T-helper 17 cell (primary cell): Measurements from ENCODE around the gene GPR39. TPM values are rescaled to one million over a fixed set of nuclear protein-coding genes. Genes with fewer than 3 reads are reported as not detected.

ENCODE experiments used
- ATAC-seq: fragments of 150-1000 bp; cut with Tn5 transposase; 2 replicates; pipeline ENCODE4 v1.10.0; 2021; ENCODE audit warnings: mild to moderate bottlenecking, moderate library complexity
- DNase-seq, 3 donors: peaks; one replicate each; pipeline versions ENCODE4 v3.0.0 to v3.0.0-alpha.2; 2020 to 2021
- H3K9me3 ChIP-seq: one replicate; pipeline ENCODE4 v1.7.0; 2013; ENCODE audit warnings: low read length, mild to moderate bottlenecking; ENCODE audit not compliant: control insufficient read depth, poor library complexity, severe bottlenecking
- H3K27ac Mint-ChIP-seq: one replicate; pipeline ENCODE4 v1.8.0; 2022; ENCODE audit warnings: mild to moderate bottlenecking, moderate library complexity, mixed read lengths
- H3K27me3 Mint-ChIP-seq: one replicate; pipeline ENCODE4 v1.8.0; 2022; ENCODE audit warnings: mixed read lengths
- H3K36me3 Mint-ChIP-seq: one replicate; pipeline ENCODE4 v1.8.0; 2022; ENCODE audit warnings: low read depth, mixed read lengths
- H3K4me1 Mint-ChIP-seq: one replicate; pipeline ENCODE4 v1.8.0; 2022; ENCODE audit warnings: mild to moderate bottlenecking, mixed read lengths
- H3K4me3 Mint-ChIP-seq: one replicate; pipeline ENCODE4 v1.8.0; 2022; ENCODE audit warnings: mild to moderate bottlenecking, moderate library complexity, mixed read lengths
- total RNA-seq, 4 donors: library from RNA in 2 of 4; stranded (reverse) in 2 of 4; gene quantifications; one replicate each; pipeline ENCODE4 v1.2.3 and lab custom pipeline; 2022 to 2026

GPR39 gene
- total RNA-seq, 2 donors from 2014 or later, result 0.10 TPM; not detected in 1

DNA sequence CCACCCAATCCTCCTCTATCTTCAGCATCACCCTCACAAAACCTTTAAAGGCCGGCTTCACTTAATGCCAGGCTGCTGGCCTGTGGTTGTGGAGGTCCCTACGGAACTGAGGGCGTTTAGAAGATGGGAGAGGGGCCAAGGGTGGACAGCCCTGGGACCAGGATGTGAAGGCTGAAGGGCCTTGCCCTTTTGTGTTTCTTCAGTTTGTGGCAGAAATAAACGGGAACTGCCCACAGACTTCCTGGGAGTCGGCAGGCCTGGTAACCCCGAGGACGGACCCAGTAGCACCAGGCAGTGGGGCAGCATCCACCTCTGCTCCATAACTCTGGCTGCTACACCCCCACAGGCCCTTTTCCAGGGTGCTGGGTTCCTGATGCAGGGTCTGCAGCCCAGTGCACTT, 202.1 kb downstream of the GPR39 start:
- no peak overlapping the region for H3K27ac Mint-ChIP-seq
- ATAC-seq (no peak), DNase-seq (no peak)
- no peaks in the 10 kb centered on the region for H3K9me3 ChIP-seq
- no peaks in the 10 kb centered on the region for H3K27me3 Mint-ChIP-seq
- H3K36me3 Mint-ChIP-seq, result no peaks in the 10 kb centered on the region
- H3K4me1 Mint-ChIP-seq, result no peaks in the 10 kb centered on the region
- H3K4me3 Mint-ChIP-seq, result no peak overlapping the region

DNA sequence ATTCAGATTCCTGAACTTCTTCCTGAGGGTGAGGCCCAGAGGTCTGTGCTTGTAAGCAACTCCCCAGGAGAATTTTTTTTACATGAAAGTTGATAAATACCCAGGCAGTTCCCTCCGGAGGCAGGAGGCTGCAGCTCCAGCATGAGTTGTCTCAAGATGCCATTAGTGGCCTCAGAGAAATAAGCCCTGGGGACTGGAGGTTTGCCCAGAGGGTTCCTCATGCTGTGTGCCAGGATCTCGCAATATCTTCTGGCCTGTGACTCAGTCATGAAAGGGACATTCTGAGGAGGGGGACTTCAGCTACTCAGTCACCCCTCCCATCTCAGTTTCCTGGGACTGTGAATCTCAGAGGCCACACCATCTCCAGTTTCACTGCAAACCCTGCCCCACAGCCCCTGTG, 203.5 kb downstream of the GPR39 start:
- Mint-ChIP-seq H3K27ac (no peak overlapping the region), H3K27me3 (no peaks in the 10 kb centered on the region), H3K4me3 (no peak overlapping the region), H3K36me3 (no peaks in the 10 kb centered on the region), H3K4me1 (no peaks in the 10 kb centered on the region)
- H3K9me3 ChIP-seq, result no peaks in the 10 kb centered on the region
- DNase-seq (no peak), ATAC-seq (no peak)

DNA sequence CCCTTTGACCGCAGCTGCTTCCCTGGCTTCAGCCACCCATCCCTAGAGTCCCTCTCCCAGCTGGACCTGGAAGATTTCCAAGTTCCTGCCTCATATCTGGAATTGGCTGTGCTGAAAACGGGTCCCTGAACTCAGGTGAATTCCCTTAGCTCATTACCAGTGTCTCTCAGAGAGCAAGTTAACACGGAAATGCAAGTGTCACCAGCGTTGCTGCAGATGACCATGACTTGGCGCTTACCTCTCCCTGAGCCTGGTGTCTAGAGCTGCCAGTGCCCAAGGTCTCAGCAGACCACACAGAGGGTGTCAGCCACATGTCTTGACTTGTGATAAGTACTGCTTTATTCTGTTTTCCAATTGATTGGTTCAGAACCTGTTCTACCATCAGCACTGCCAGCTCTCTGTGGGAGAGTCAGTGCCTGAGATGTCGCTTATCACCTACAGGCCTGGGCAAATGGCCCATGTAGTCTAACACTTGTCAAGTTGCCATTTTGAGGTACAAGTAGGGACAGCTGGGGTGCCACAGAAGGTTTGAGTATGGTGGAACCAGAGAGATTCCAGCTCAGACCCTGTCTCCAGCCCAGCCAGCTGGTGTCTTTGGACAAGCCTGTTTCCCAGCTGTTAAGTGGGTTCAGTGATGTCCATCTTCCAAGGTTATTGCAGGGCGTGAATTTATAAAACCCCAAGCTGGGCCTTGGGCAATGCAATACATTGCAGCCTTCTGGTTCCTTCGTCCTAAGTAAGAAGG, 204.7 kb downstream of the GPR39 start:
- DNase-seq, result no peak
- H3K4me1 Mint-ChIP-seq, result no peaks in the 10 kb centered on the region
- no peak overlapping the region for H3K4me3 Mint-ChIP-seq
- ATAC-seq, result no peak
- H3K36me3 Mint-ChIP-seq, result no peaks in the 10 kb centered on the region
- no peak overlapping the region for H3K27ac Mint-ChIP-seq
- no peaks in the 10 kb centered on the region for H3K27me3 Mint-ChIP-seq
- no peaks in the 10 kb centered on the region for H3K9me3 ChIP-seq

DNA sequence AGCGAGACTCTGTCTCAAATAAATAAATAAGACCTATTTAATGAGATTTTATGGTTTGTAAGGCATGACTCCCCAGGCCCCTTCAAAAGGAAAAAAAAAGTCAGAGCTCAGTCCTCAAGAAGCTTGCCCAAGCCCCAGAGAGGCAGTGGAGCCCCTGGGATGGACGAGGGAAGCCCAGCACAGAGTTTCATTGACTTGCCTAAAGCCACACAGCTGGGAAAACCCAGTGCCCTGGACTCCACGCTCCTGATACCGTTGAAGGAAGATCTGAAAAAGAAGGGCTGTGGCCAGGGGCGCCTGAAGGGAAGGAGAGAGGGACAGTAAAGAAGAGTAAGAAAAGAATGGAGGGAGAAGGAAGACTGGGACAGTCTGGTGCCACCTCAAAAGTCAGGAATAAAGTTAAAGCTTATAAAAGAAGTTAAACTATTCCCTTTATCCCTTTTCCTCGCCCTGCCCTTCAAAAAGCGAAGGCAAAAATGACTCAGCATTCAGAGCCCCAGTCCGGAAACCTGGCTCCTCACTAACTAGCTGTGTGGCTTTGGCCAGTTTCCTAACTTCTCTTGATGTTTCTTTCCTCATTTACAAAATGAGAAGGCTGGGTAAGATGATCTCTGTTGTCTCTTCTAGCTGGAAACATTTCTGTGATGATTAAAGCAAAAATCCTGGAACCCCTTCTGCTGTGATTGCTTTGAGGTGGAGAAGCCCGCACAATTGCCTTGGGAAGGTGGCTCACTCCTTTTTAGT, 206.7 kb downstream of the GPR39 start:
- H3K9me3 ChIP-seq, result no peaks in the 10 kb centered on the region
- no peaks in the 10 kb centered on the region for H3K27me3 Mint-ChIP-seq
- no peak overlapping the region for H3K4me3 Mint-ChIP-seq
- ATAC-seq, result no peak
- no peak overlapping the region for H3K27ac Mint-ChIP-seq
- H3K4me1 Mint-ChIP-seq, result no peaks in the 10 kb centered on the region
- H3K36me3 Mint-ChIP-seq, result no peaks in the 10 kb centered on the region
- no peak for DNase-seq

DNA sequence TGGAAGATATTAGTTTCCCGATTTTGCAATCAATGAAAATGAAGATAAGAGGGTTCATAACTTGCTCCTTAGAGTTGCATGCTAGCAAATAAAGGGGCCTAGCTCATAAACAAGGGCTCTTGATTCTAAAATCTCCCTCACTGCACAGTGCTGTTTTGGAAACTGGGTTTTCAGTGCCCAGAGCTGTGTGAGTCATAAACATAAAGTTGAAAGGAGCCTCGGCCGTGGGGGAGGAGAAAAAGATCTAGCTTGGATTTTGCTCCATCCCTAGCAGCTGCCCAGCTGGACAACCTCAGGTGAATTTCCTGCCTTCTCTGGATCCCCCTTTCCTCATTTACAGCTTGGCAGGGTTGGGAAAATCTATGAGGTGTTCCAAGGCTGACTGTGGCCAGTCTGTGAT, 210.9 kb downstream of the GPR39 start:
- Mint-ChIP-seq H3K4me3 (no peak overlapping the region), H3K27me3 (no peaks in the 10 kb centered on the region), H3K36me3 (no peaks in the 10 kb centered on the region), H3K4me1 (no peaks in the 10 kb centered on the region), H3K27ac (no peak overlapping the region)
- ATAC-seq, result no peak
- DNase-seq, result no peak
- H3K9me3 ChIP-seq, result peaks cover 2% of the 10 kb centered on the region

- H3K27ac Mint-ChIP-seq, result no peak overlapping the region
- ATAC-seq (no peak), DNase-seq (no peak)
- H3K27me3 Mint-ChIP-seq, result no peaks in the 10 kb centered on the region
- H3K4me1 Mint-ChIP-seq, result no peaks in the 10 kb centered on the region
- peaks cover 2% of the 10 kb centered on the region for H3K9me3 ChIP-seq
- no peak overlapping the region for H3K4me3 Mint-ChIP-seq
- H3K36me3 Mint-ChIP-seq, result no peaks in the 10 kb centered on the region
These were observed 215.5 kb downstream of the GPR39 start for GRCh38 chr2:132632000-132632649.

DNA sequence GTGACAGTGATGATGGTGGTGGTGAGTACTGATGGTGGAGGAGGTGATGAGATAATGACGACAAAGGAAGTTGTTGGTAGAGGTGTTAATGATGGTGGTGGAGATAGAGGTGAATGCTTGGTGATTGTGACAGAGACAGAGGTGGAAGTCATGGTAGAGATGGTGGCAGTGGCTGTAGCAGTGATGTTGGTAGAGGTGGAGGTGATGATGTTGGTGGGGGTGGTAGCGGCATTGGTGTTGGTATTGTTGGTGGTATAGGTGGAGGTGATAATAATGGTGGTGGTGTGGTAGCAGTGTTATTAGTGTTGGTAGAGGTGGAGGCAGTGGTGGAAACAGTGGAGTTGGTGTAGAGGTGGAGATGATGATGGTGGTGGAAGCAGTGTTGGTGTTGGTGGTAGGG, 217.0 kb downstream of the GPR39 start:
- H3K4me3 Mint-ChIP-seq, result no peak overlapping the region
- ATAC-seq (no peak), DNase-seq (no peak)
- H3K27me3 Mint-ChIP-seq, result no peaks in the 10 kb centered on the region
- no peaks in the 10 kb centered on the region for H3K4me1 Mint-ChIP-seq
- no peak overlapping the region for H3K27ac Mint-ChIP-seq
- H3K9me3 ChIP-seq, result peaks cover under 1% of the 10 kb centered on the region
- H3K36me3 Mint-ChIP-seq, result no peaks in the 10 kb centered on the region

- no peaks in the 10 kb centered on the region for H3K36me3 Mint-ChIP-seq
- no peak for DNase-seq
- ATAC-seq, result no peak
These were observed 219.7 kb downstream of the GPR39 start for GRCh38 chr2:132636346-132636745.

GRCh38 chr2:132638313-132639040, 221.9 kb downstream of the GPR39 start:
- H3K36me3 Mint-ChIP-seq, result no peaks in the 10 kb centered on the region
- DNase-seq (no peak), ATAC-seq (no peak)
- H3K9me3 ChIP-seq, result peaks cover 3% of the 10 kb centered on the region
- no peaks in the 10 kb centered on the region for H3K4me1 Mint-ChIP-seq
- H3K27me3 Mint-ChIP-seq, result no peaks in the 10 kb centered on the region
- H3K4me3 Mint-ChIP-seq, result no peak overlapping the region
- no peak overlapping the region for H3K27ac Mint-ChIP-seq

More at GRCh38 chr2:132636346-132636745, 219.7 kb downstream of the GPR39 start:
- Mint-ChIP-seq H3K4me3 (no peak overlapping the region), H3K27ac (no peak overlapping the region), H3K27me3 (no peaks in the 10 kb centered on the region), H3K4me1 (no peaks in the 10 kb centered on the region)
- H3K9me3 ChIP-seq, result peaks cover 3% of the 10 kb centered on the region

DNA sequence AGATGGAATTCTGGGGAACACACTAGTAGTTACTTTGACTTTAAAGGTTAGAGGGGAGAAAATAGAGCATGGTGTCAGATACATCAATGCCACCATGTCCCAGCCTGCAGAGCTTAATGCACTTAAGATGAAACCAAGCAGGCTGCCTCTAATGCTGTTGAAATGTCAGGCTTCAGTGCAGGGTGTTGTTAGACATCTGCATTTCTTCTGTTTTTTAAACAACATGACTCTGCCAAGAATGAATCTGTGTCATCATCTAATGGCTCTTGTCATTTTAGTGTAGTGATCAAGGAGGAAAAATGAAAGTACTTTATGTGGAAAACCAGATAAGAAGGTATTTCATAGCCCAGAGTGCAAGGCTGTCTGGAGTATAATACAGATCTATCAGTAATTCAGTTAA, 223.5 kb downstream of the GPR39 start:
- no peaks in the 10 kb centered on the region for H3K36me3 Mint-ChIP-seq
- no peak for ATAC-seq

DNA sequence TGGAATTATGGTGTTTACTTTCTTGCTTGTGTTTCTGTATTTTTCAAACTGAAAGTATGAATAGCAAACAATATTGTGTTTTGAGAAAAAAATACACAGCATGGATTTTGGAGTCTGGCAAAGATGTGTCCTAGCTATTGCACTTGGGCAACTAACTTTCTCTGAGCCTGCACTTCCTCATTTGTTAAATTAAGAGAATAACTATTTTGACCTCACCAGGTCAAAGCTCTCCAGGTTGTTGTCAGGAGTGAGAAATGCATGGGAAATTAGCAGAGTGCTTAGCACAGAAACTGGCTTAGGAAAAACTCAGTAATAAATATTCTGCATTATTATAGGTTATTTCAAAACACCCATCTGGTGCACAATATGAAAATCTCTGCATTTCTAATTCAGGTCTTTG, 225.2 kb downstream of the GPR39 start:
- Mint-ChIP-seq H3K27me3 (peaks cover 8% of the 10 kb centered on the region), H3K27ac (no peak overlapping the region), H3K4me3 (no peak overlapping the region), H3K4me1 (no peaks in the 10 kb centered on the region), H3K36me3 (no peaks in the 10 kb centered on the region)
- DNase-seq (no peak), ATAC-seq (no peak)
- H3K9me3 ChIP-seq, result peaks cover 3% of the 10 kb centered on the region

More for the DNA sequence above, 223.5 kb downstream of the GPR39 start:
- peaks cover 3% of the 10 kb centered on the region for H3K9me3 ChIP-seq
- no peak overlapping the region for H3K27ac Mint-ChIP-seq
- peaks cover 3% of the 10 kb centered on the region for H3K27me3 Mint-ChIP-seq
- H3K4me1 Mint-ChIP-seq, result no peaks in the 10 kb centered on the region
- H3K4me3 Mint-ChIP-seq, result no peak overlapping the region
- no peak for DNase-seq

GRCh38 chr2:132642415-132642814, 225.8 kb downstream of the GPR39 start:
- peaks cover 3% of the 10 kb centered on the region for H3K9me3 ChIP-seq
- Mint-ChIP-seq H3K27ac (no peak overlapping the region), H3K4me1 (no peaks in the 10 kb centered on the region), H3K4me3 (no peak overlapping the region), H3K27me3 (peaks cover 12% of the 10 kb centered on the region), H3K36me3 (no peaks in the 10 kb centered on the region)
- ATAC-seq (no peak), DNase-seq (no peak)

DNA sequence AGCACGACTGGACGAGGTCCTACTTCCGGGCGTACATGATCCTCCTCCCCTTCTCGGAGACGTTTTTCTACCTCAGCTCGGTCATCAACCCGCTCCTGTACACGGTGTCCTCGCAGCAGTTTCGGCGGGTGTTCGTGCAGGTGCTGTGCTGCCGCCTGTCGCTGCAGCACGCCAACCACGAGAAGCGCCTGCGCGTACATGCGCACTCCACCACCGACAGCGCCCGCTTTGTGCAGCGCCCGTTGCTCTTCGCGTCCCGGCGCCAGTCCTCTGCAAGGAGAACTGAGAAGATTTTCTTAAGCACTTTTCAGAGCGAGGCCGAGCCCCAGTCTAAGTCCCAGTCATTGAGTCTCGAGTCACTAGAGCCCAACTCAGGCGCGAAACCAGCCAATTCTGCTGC, 228.6 kb downstream of the GPR39 start:
- H3K27ac Mint-ChIP-seq, result no peak overlapping the region
- H3K9me3 ChIP-seq, result peaks cover 3% of the 10 kb centered on the region
- no peak for DNase-seq
- peaks cover 20% of the 10 kb centered on the region for H3K27me3 Mint-ChIP-seq
- H3K4me3 Mint-ChIP-seq, result no peak overlapping the region
- H3K36me3 Mint-ChIP-seq, result no peaks in the 10 kb centered on the region
- no peaks in the 10 kb centered on the region for H3K4me1 Mint-ChIP-seq
- no peak for ATAC-seq
